Epithelial cell of esophagus (primary cell): ENCODE data around the gene FARP1.

ENCODE experiments used
- DNase-seq: peaks from one replicate; pipeline ENCODE4 v3.0.0; 2010; ENCODE audit warnings: low read depth
- H3K4me3 ChIP-seq: 2 replicates; pipeline ENCODE4 v1.5.1; 2011; ENCODE audit warnings: mild to moderate bottlenecking, low read length, control low read depth
- CTCF ChIP-seq: IDR thresholded peaks from 2 replicates; pipeline ENCODE4 v1.5.1; 2011; ENCODE audit warnings: low read depth, mild to moderate bottlenecking, low read length, control low read depth, inconsistent platforms; ENCODE audit not compliant: insufficient read depth; ENCODE audit errors: missing control alignments

FARP1 gene

GRCh38 chr13:98377635-98378378 is 234.9 kb downstream of the FARP1 start:
- TF ChIP-seq CTCF, result no peak
- DNase-seq, result peak; percentile 60
- H3K4me3 ChIP-seq, result no peak overlapping the region

GRCh38 chr13:98384739-98385138 is 241.8 kb downstream of the FARP1 start:
- no peak for TF ChIP-seq CTCF
- peak; percentile 10 for DNase-seq

GRCh38 chr13:98385606-98386005 is 242.7 kb downstream of the FARP1 start:
- no peak for DNase-seq
- TF ChIP-seq CTCF, result no peak
- H3K4me3 ChIP-seq, result no peak overlapping the region

More at GRCh38 chr13:98384739-98385138, 241.8 kb downstream of the FARP1 start:
- H3K4me3 ChIP-seq, result no peak overlapping the region

- DNase-seq, result peak; percentile 19
- no peak overlapping the region for H3K4me3 ChIP-seq
- TF ChIP-seq CTCF, result no peak
Observed at GRCh38 chr13:98386637-98387036, 243.7 kb downstream of the FARP1 start.

GRCh38 chr13:98389319-98389718 is 246.4 kb downstream of the FARP1 start:
- H3K4me3 ChIP-seq, result no peak overlapping the region
- no peak for TF ChIP-seq CTCF
- DNase-seq, result no peak

GRCh38 chr13:98390086-98390715 is 247.3 kb downstream of the FARP1 start:
- no peak for DNase-seq
- no peak overlapping the region for H3K4me3 ChIP-seq
- no peak for TF ChIP-seq CTCF
